Measurements from ENCODE around the gene TENM4. TPM values are rescaled to one million over a fixed set of nuclear protein-coding genes. Genes with fewer than 3 reads are reported as not detected.

The TENM4 gene
- total RNA-seq, 4 donors from 2014 or later: 31.4 to 44.5 (median 38.0) TPM

- DNase-seq (ENCODE audit: low spot score in 2 of 2): no peak
- no peak overlapping the region for H3K27ac ChIP-seq
- H3K4me1 ChIP-seq: no peaks in the 10 kb centered on the region
- no peaks in the 10 kb centered on the region for H3K9me3 ChIP-seq
- TF ChIP-seq CTCF (IDR thresholded peaks at IDR 0.05) (no peak), EP300 (IDR thresholded peaks at IDR 0.05) (no peak), POLR2A (IDR thresholded peaks at IDR 0.05) (no peak), POLR2AphosphoS5 (IDR thresholded peaks at IDR 0.05) (no peak)
- no peaks in the 10 kb centered on the region for H3K27me3 ChIP-seq
- H3K4me3 ChIP-seq: no peak overlapping the region
- H3K36me3 ChIP-seq: no peaks in the 10 kb centered on the region
- WGBS: 87% methylated on average over 2 of the region's 2 CpGs
These were observed 607.6 kb downstream of the TENM4 start for GRCh38 chr11:78833237-78833636.

GRCh38 chr11:78832226-78832947 is 608.4 kb downstream of the TENM4 start:
- WGBS: 76% methylated on average over 7 of the region's 7 CpGs
- TF ChIP-seq EP300 (IDR thresholded peaks at IDR 0.05) (no peak), CTCF (IDR thresholded peaks at IDR 0.05) (no peak), POLR2A (IDR thresholded peaks at IDR 0.05) (no peak), POLR2AphosphoS5 (IDR thresholded peaks at IDR 0.05) (no peak)
- Histone ChIP-seq H3K4me3 (no peak overlapping the region), H3K27ac (no peak overlapping the region), H3K4me1 (no peaks in the 10 kb centered on the region), H3K9me3 (no peaks in the 10 kb centered on the region), H3K36me3 (no peaks in the 10 kb centered on the region), H3K27me3 (no peaks in the 10 kb centered on the region)
- no peak for DNase-seq (ENCODE audit: low spot score in 2 of 2)

GRCh38 chr11:78831571-78831970 is 609.3 kb downstream of the TENM4 start:
- DNase-seq (ENCODE audit: low spot score in 2 of 2): no peak

GRCh38 chr11:78830277-78830819 is 610.5 kb downstream of the TENM4 start:
- H3K9me3 ChIP-seq: no peaks in the 10 kb centered on the region
- no peak overlapping the region for H3K4me3 ChIP-seq
- DNase-seq (ENCODE audit: low spot score in 2 of 2): no peak
- H3K27ac ChIP-seq: no peak overlapping the region
- 74% methylated on average over 11 of the region's 11 CpGs for WGBS
- H3K4me1 ChIP-seq: no peaks in the 10 kb centered on the region
- no peaks in the 10 kb centered on the region for H3K36me3 ChIP-seq
- TF ChIP-seq EP300 (IDR thresholded peaks at IDR 0.05): no peak
- TF ChIP-seq POLR2AphosphoS5 (IDR thresholded peaks at IDR 0.05): no peak
- no peaks in the 10 kb centered on the region for H3K27me3 ChIP-seq

More at GRCh38 chr11:78831571-78831970, 609.3 kb downstream of the TENM4 start:
- no peak overlapping the region for H3K27ac ChIP-seq
- H3K27me3 ChIP-seq: no peaks in the 10 kb centered on the region
- TF ChIP-seq POLR2A (IDR thresholded peaks at IDR 0.05): no peak
- no peak for TF ChIP-seq EP300 (IDR thresholded peaks at IDR 0.05)
- no peak for TF ChIP-seq POLR2AphosphoS5 (IDR thresholded peaks at IDR 0.05)
- no peak for TF ChIP-seq CTCF (IDR thresholded peaks at IDR 0.05)
- WGBS: 96% methylated on average over 4 of the region's 4 CpGs
- H3K36me3 ChIP-seq: no peaks in the 10 kb centered on the region
- no peaks in the 10 kb centered on the region for H3K9me3 ChIP-seq
- no peak overlapping the region for H3K4me3 ChIP-seq
- no peaks in the 10 kb centered on the region for H3K4me1 ChIP-seq

- Histone ChIP-seq H3K9me3 (no peaks in the 10 kb centered on the region), H3K27me3 (no peaks in the 10 kb centered on the region), H3K36me3 (no peaks in the 10 kb centered on the region), H3K27ac (no peak overlapping the region), H3K4me3 (no peak overlapping the region), H3K4me1 (no peaks in the 10 kb centered on the region)
- TF ChIP-seq POLR2A (IDR thresholded peaks at IDR 0.05): no peak
- TF ChIP-seq POLR2AphosphoS5 (IDR thresholded peaks at IDR 0.05): no peak
- no peak for TF ChIP-seq EP300 (IDR thresholded peaks at IDR 0.05)
- TF ChIP-seq CTCF (IDR thresholded peaks at IDR 0.05): no peak
- no peak for DNase-seq (ENCODE audit: low spot score in 2 of 2)
- WGBS: 88% methylated on average over 2 of the region's 3 CpGs
These were observed 611.7 kb downstream of the TENM4 start for GRCh38 chr11:78829146-78829545.
